Cardiac atrium fibroblast (primary cell): ENCODE results near the gene CDKN2C. TPM values are rescaled to one million over a fixed set of nuclear protein-coding genes. Genes with fewer than 3 reads are reported as not detected.

Experiments used
- total RNA-seq: library from RNA; depleted of rRNA; stranded (reverse); fragments of >200 nt; gene quantifications from 2 replicates; pipeline ENCODE4 v1.2.3, GENCODE V29; 2015

Gene CDKN2C
- 13.9 and 18.8 TPM in 2 replicates for total RNA-seq

GRCh38 chr1:50969611-50970508 lies at the start of gene CDKN2C:
TSS of gene CDKN2C (plus strand) at chr1:50970245. CDS start at chr1:50970369, 124 bp downstream.

DNA sequence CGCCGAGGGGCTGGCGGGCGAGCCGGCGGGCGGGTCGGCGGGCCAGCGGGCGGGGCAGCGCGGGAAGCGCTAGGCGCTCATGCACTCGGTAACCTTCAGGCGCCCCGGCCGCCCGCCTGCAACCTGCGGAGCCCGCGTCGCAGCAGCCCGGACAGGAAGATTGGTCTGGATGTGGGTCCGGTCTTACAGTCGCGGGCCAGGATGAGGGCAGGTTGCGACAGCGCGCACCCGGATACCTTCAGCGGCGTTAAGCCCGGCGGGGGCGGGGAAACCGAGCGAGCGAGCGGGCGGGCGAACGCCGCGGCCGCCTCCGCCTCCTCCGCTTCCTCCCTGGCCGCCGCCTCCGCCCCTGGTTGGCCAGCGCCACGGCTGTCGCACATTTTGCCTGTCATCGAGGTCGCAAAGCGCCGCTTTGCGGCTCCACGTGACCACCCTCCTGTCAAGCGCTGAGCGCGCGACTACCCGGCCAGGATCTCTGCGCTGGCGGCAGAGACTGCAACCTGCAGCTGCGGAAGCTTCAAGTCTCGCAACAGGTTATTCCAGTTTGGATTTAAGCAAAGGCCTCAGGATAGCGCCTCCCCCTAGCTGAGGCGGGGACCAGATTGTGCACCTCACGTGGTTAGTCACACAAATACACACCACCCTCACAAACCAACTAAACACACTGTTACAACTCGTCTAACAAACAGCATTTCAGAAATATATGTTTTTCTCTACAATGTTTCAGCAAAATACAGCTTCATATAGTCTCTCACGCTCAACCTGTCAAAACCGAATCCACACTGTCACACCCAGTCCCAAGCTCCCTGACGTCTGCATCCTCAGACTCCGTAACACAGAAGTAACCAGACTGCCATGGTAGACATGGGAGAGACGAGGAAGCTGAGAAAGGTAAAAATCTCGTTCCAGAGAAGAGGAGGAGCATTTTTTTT lies 9.9 kb upstream of the CDKN2C start, which contains the start of gene FAF1:
Gene FAF1 (minus strand): TSS at position 355 of the 932 bp plus-strand sequence. CDS start 456 bp downstream, outside the sequence.

Other genes starting within 250 kb of the CDKN2C start
- 31.3 and 42.2 TPM in 2 replicates for gene FAF1, start 10.0 kb upstream of the CDKN2C start, total RNA-seq
- not detected in 2 replicates for gene C1orf185, start 132.0 kb downstream of the CDKN2C start, total RNA-seq